WTC11 (cell line): ENCODE data around the gene SPSB3.

ENCODE experiments used
- CREM ChIP-seq: sonication (generic); formaldehyde crosslinking; IDR thresholded peaks from 2 replicates; pipeline ENCODE4 v1.8.1; 2022; ENCODE audit warnings: mild to moderate bottlenecking, missing genetic modification reagents, moderate library complexity
- FOXK1 ChIP-seq: sonication (generic); formaldehyde crosslinking; IDR thresholded peaks from 2 replicates; pipeline ENCODE4 v1.8.0; 2022; ENCODE audit warnings: mild to moderate bottlenecking, moderate library complexity, missing genetic modification reagents
- GTF2I ChIP-seq: fragments of 250-450 bp; sonication (Bioruptor Pico); conservative IDR thresholded peaks from 2 replicates; pipeline ENCODE4 v1.4.0; 2021; ENCODE audit warnings: mild to moderate bottlenecking
- NFYB ChIP-seq: sonication (generic); formaldehyde crosslinking; conservative IDR thresholded peaks from 2 replicates; pipeline ENCODE4 v1.8.0; 2022; ENCODE audit warnings: low read depth, missing genetic modification reagents
- NR1H2 ChIP-seq: sonication (generic); formaldehyde crosslinking; IDR thresholded peaks from 2 replicates; pipeline ENCODE4 v1.9.0; 2021; ENCODE audit warnings: mild to moderate bottlenecking, moderate library complexity, missing genetic modification reagents
- SMAD4 ChIP-seq: sonication (generic); formaldehyde crosslinking; IDR thresholded peaks from 2 replicates; pipeline ENCODE4 v1.8.0; 2022; ENCODE audit warnings: mild to moderate bottlenecking, missing genetic modification reagents
- TF ChIP-seq, protein P1 (sequence below): fragments of 200-600 bp; IDR thresholded peaks from 2 replicates; pipeline ENCODE4 v1.8.0; 2022; ENCODE audit warnings: antibody characterized with exemption

DNA sequence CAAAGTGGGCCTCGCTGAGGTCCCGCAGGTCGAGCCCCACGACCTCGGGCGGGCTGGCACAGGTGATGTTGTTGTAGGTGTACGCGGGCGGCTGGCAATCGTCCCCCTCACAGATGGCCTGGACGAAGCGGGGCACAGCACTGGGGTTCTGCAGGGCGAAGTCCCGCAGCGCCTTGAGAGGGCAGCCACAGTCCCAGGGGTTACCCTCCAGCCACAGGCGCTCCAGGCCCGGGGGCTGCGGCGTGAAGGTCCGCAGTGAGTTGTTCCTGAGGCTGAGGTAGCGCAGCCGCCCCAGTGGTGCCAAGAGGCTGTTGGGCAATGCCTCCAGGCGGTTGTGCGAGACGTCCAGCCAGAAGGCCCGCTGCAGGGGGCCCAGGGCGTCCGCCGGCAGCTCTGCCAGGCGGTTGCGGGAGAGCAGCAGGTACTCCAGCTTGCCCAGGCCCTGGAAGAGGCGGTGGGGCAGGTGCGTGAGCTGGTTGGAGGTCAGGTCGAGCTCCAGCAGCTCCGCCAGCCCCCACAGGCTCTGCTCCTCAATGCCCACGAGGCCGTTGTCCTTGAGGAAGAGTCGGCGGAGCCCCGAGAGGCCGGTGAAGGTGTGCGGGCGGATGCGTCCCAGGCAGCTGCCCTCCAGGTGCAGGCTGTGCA is 8.4 kb upstream of the SPSB3 start:
- TF ChIP-seq, protein P1, sequence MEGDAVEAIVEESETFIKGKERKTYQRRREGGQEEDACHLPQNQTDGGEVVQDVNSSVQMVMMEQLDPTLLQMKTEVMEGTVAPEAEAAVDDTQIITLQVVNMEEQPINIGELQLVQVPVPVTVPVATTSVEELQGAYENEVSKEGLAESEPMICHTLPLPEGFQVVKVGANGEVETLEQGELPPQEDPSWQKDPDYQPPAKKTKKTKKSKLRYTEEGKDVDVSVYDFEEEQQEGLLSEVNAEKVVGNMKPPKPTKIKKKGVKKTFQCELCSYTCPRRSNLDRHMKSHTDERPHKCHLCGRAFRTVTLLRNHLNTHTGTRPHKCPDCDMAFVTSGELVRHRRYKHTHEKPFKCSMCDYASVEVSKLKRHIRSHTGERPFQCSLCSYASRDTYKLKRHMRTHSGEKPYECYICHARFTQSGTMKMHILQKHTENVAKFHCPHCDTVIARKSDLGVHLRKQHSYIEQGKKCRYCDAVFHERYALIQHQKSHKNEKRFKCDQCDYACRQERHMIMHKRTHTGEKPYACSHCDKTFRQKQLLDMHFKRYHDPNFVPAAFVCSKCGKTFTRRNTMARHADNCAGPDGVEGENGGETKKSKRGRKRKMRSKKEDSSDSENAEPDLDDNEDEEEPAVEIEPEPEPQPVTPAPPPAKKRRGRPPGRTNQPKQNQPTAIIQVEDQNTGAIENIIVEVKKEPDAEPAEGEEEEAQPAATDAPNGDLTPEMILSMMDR, result no peak
- no peak for TF ChIP-seq NR1H2
- no peak for TF ChIP-seq GTF2I (CRISPR knock-in tag)
- no peak for TF ChIP-seq NFYB (CRISPR knock-in tag)
- no peak for TF ChIP-seq SMAD4 (CRISPR knock-in tag)
- no peak for TF ChIP-seq CREM (CRISPR knock-in tag)
- no peak for TF ChIP-seq FOXK1 (CRISPR knock-in tag)
